SK-N-SH (cell line): Measurements from ENCODE around the gene CNGA1.

ENCODE experiments used
- CTCF ChIP-seq: fragments of 200-600 bp; sonication (generic); IDR thresholded peaks from 2 replicates; pipeline ENCODE4 v1.6.1; 2017; ENCODE audit warnings: antibody characterized with exemption, mild to moderate bottlenecking, moderate library complexity
- EZH2phosphoT487 ChIP-seq: fragments of 200-600 bp; sonication (generic); IDR thresholded peaks from 2 replicates; pipeline ENCODE4 v1.6.1; 2017; ENCODE audit warnings: low read depth, mixed run types, mild to moderate bottlenecking, antibody characterized with exemption, moderate library complexity, borderline replicate concordance
- GABPA ChIP-seq: IDR thresholded peaks from 2 replicates; pipeline ENCODE4 v1.4.0; 2012; ENCODE audit warnings: low read depth, mild to moderate bottlenecking
- GATA2 ChIP-seq: sonication (generic); formaldehyde crosslinking; IDR thresholded peaks from 2 replicates; pipeline ENCODE4 v1.5.0; 2020; ENCODE audit warnings: mild to moderate bottlenecking, missing genetic modification reagents
- NFIC ChIP-seq: IDR thresholded peaks from 2 replicates; pipeline ENCODE4 v1.4.0; 2012; ENCODE audit warnings: borderline replicate concordance
- NRF1 ChIP-seq: IDR thresholded peaks from 2 replicates; pipeline ENCODE4 v1.6.1; 2012; ENCODE audit warnings: low read depth, mild to moderate bottlenecking, low read length
- RCOR1 ChIP-seq: fragments of 150-350 bp; IDR thresholded peaks from 2 replicates; pipeline ENCODE4 v1.6.1; 2017; ENCODE audit warnings: antibody characterized with exemption, low read length
- RFX5 ChIP-seq: IDR thresholded peaks from 2 replicates; pipeline ENCODE4 v1.6.1; 2012; ENCODE audit warnings: mild to moderate bottlenecking, improper control_type of control experiment, low read length
- RXRA ChIP-seq: IDR thresholded peaks from 2 replicates; pipeline ENCODE4 v1.4.0; 2012; ENCODE audit warnings: low read depth, mild to moderate bottlenecking, borderline replicate concordance
- SMC3 ChIP-seq: IDR thresholded peaks from 2 replicates; pipeline ENCODE4 v1.6.1; 2012; ENCODE audit warnings: low read depth, low read length, improper control_type of control experiment

- TF ChIP-seq GATA2 (CRISPR knock-in tag), result no peak
- TF ChIP-seq NRF1, result no peak
- TF ChIP-seq CTCF, result no peak
- no peak for TF ChIP-seq EZH2phosphoT487
- no peak for TF ChIP-seq RCOR1
- no peak for TF ChIP-seq SMC3
- no peak for TF ChIP-seq NFIC
- TF ChIP-seq RXRA, result no peak
- no peak for TF ChIP-seq GABPA
- no peak for TF ChIP-seq RFX5
These were observed 1.3 kb downstream of the CNGA1 start for GRCh38 chr4:48015216-48015615.
